NOMO-1 treated with dmso at 0.1 percent for 144 hours (cell line): ENCODE data around the gene DNAJC5.
"Not testable (repeated sequence)": the region's sequence is repeated elsewhere in the genome, so short reads cannot be mapped to it uniquely, and the experiment has no call there.

Experiments used
- DNase-seq: peaks from one replicate; lab custom pipeline; 2025; ENCODE audit not compliant: unreplicated experiment; lab: John Stamatoyannopoulos, UW

The DNAJC5 gene

DNA sequence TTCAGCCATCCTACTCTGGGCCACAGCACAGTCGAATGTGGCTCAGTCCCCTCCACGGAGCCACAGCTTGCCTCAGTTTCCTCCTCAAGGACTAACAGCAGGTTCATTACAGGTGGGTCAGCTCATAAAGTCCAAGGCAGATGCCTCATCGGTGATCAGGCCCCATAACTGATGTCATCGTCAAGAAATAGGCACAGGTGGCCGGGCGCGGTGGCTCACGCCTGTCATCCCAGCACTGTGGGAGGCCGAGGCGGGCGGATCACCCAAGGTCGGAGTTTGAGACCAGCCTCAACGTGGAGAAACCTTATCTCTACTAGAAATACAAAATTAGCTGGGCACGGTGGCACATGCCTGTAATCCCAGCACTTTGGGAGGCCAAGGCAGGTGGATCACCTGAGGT is 57.8 kb downstream of the DNAJC5 start:
- DNase-seq: no peak

DNA sequence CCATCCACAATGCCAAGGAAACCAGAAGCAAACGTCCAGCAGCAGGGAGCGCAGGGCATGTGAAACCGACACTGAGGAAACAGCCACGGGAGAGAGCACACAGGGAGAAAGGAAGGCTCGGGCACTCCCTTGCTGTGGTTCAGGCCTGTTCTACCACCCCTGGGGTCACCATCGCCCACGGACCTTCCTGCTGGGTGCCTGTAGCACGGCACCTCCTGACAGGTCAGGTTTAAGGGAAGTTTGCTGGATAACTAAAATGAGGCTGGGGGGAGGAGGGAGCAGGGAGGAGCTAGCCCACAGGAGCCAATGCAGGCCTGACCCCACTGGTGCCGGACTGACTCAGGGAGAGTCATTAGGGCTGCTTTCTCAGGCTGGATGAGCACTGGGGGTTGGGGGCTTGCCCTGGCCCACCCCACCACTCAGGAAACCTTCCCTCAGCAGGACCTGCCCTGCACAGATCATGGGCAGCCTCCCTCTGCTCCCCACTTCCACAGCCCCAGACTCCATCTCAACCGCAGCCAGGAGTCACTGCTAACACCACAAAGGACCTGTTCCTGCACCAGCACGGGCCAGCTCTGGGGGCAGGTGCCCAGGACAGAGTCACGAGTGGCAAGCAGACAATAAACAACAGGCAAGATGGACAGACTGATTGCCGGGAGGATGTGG is 59.0 kb downstream of the DNAJC5 start:
- no peak for DNase-seq

GRCh38 chr20:63955281-63955826 is 60.4 kb downstream of the DNAJC5 start:
- DNase-seq: no peak

DNA sequence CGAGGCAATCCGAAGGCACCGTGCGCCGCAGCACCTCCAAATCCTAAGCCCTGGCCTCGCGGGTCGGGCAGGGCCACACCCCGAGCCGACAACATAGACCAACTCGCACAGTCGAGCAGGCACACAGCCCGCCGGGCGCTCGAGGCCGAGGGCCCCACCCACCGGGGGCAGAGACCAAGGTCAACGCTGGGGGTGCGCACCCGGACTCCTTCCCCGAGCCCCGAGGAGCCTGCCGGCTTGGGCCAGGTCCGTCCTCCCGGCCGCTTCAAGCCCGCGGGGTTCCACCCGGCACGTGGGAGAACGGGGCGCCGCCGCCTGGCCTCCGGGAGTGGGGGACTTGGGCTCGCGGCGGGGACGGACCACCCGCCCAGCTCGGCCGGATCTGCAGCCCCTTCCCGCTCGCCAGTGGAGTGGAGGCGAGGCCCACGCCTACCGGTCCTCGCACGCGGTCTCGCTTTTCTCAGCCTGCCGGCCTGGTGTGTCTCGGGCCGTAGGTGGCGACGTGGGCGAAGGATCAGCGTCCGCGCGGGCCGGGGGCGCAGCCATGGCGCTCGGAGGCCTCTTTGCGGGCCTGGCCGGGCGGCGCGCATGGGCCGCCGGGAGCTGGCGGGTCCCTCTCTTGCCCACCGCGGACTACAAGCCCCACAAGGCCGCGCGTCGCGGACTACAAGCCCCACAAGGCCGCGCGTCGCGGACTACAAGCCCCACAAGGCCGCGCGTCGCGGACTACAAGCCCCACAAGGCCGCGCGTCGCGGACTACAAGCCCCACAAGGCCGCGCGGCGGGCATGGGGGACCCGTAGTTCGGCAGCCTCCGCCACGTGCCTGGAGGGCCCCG is 61.1 kb downstream of the DNAJC5 start, which contains the start of gene UCKL1:
TSS of gene UCKL1 (minus strand) at position 590 of the 837 bp plus-strand sequence. CDS start at position 546, 44 bp downstream.
- peak; percentile 79 for DNase-seq

DNA sequence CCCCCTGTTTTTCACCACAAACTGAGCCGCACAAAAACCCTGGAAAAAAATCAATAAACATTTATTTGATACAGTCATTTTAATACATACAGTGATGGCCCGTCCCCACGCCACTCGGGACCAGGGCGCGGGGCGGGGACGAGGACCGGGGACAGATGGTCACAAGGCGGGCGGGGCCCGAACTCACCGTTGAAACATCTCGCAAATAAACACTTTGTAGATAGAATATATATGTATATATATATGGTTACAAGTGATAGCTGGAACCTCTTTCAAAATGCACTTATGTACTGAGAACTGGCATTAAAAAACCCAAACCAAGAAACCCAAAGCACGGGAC is 61.7 kb downstream of the DNAJC5 start:
- no peak for DNase-seq

GRCh38 chr20:63957004-63957689 is 62.2 kb downstream of the DNAJC5 start:
- peak; percentile 31 for DNase-seq

DNA sequence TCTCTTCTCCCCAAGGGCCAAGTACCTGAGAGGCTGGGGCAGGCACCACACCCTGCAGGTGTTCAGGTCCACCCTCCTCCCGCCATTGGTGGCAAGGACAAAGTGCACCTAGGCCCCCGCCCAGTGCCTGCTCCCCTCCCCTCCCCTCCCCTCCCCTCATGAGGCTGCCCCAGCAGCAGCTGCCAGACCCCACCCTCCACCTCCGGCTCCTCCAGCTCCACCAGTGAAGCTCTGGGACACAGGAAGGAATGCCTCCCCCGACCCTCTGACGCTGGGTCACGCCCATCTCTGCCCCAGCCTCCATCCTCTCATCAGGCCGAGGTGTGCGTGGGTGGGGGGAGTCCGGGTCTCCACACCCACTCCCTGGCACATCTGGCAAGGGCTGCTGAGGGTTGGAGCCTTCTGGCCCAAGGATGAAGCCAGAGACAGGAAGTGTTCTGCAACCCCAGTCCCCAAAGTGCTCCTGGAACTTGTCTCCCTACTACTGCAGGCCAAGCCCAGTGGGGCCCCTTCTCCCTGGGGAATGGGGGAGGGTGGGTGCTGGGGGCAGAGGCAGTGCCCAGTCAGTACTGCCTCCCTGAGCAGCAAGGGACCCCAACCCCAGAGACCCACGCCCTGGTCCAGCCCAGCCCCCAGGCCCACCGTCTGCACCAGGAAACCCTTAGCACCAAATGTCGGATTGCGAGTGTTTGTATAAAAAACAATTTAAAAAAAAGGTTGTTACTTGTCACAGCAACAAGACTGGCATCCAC is 62.9 kb downstream of the DNAJC5 start:
- DNase-seq: no peak

GRCh38 chr20:63958471-63958870 is 63.5 kb downstream of the DNAJC5 start:
- DNase-seq: no peak

DNA sequence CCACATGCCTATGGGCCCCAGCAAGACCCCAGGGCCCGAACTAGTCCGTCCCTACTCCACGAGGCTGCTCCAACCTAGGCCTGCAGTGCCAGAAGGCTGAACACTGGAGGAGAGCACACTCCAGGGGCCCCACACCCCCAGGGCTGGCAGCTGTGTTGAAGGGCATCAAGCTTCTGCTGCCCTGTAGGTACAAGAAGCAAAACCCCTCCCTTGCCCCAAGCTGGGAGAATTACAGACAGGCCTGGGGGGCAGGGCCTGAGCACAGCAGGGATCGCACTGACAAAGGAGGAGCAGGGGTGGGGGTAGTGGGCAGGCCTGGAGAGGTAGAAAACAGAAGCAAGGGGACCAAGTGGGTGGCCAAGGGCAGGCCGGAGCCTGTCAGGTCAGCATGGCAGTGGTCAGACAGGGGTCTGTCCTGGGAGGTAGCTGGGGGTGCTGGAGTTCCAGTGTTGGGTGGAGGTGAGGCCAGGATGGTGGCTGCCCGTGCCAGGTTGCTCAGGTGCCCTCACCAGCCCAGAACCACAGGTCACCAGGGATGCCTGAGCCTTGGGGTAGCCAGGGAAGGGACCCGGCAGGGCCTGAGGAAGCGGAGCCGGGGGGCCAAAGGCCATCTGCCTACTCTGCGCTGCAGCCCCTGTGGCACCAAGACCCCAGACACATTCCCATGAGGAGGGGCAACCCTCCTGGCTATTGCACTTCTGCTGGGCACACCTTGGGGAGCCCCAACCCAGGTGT is 64.2 kb downstream of the DNAJC5 start:
- DNase-seq: no peak

- DNase-seq: no peak
These were observed 64.8 kb downstream of the DNAJC5 start for GRCh38 chr20:63959699-63960075.

DNA sequence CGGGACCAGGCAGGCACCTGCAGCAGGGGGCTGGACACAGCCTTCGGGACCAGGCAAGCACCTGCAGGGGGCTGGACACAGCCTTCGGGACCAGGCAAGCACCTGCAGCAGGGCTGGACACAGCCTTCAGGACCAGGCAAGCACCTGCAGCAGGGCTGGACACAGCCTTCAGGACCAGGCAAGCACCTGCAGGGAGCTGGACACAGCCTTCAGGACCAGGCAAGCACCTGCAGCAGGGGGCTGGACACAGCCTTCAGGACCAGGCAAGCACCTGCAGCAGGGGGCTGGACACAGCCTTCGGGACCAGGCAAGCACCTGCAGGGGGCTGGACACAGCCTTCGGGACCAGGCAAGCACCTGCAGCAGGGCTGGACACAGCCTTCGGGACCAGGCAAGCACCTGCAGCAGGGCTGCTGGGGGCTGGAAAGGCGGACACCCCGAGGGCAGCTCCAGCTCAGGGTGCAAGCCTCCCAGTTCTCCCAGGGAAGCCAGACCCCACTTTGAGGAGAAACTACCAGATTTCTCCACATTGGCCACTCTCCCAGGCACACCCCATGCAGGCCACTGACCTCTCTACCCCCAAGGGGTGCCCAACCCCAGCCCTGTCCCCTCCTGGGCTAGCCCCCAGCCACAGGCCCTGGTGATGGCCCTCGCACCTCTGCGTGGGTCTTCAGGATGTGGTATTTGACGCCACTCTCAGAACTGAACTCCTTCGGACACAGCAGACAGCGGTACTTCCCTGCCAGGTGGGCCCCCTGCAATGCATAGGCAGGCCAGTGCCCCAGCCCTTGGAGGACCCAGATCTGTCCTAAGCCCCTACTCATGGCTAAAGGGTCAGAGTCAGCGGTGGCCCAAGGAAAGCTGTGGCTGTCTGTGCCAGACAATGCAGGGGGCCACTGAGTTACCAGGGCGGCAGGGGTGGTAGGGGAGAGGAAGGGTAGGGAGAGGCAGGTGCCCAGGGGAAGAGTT is 66.0 kb downstream of the DNAJC5 start:
- not testable (repeated sequence) for DNase-seq

- DNase-seq: no peak
These were observed 66.9 kb downstream of the DNAJC5 start for GRCh38 chr20:63961664-63962425.

DNA sequence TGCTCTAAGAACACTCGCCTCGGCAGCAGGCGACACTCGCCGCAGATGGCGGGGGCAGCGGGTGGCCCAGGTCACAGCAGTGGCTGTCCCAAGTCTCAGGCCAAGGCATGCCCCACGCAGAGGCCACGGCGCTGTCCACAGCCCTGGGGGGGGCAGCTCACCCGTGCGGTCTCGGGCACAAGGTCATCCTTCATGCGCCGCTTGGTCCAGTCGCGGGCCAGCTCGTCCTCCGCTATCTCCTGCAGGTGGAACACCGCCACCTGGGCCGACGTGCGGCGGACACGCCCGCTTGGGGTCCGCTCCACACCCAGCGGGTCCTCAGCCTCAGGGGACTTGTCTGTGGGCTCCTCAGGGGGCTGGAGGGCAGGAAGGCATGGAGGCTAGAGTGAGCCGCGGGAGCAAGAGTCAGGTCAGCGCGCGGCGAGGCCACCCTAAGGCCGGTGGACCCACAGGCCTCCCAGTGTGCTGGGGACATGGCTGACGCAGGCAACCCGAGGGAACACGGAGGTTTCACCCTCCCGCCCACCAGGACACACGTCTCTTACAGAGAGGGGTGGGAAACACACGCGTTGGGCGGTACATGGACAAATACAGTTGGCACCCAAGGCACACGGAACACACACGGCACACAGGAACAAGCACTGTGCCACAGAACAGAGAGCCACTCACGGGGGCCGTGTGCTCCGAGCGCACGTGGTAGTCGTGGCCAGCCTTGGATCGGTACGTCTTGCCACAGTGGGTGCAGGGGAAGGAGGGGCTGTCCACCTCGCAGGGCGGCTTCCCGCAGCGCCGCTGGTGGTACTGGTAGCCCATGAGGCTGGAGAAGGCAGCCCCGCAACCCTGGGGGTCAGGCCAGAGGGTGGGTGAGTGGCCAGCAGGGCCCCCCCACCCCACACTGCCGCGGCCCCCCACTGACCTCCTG is 67.8 kb downstream of the DNAJC5 start:
- no peak for DNase-seq

DNA sequence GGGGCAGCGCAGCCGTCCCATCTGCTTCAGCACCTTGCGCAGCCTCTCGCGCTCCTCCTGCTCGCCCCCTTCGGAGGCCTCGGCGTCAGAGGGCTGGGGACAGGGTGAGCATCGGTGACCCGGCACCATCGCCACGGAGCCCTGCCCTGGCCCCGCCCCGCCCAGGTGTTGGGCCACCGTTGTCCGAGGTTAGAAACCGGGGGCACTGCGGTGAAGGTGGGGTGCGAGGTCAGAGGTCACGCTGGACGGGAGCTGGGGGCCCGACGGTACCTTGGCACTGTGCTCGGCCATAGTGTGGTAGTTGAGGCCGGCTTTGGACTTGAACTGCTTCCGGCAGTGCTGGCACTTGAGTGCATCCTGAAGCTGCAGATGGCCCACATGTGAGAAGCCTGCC is 68.4 kb downstream of the DNAJC5 start:
- DNase-seq: no peak

DNA sequence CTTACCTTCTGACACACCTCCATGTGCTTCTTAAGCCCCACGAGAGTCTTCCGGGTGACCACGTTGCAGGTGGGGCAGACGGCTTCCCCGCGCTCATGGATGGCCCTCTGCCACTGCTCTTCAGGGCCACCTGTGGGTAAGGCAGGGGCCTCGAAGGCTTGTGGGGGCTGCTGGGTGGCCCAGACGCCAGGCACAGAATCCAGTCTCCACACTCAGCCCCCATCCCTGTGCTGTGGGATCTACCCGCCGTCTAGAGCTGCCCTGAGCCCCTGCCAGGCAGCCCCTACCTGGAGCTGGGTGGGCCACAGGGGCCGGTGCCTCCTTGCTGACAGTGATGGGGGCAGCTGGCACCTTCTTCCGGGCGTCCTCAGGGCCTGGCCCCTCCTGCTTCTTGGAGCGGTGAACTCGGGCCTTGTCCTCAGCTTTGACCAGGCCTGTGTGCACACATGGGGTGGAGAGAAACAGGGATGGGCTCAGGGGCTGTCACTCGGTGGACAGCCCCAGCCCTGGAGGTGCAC is 68.9 kb downstream of the DNAJC5 start:
- DNase-seq: no peak

DNA sequence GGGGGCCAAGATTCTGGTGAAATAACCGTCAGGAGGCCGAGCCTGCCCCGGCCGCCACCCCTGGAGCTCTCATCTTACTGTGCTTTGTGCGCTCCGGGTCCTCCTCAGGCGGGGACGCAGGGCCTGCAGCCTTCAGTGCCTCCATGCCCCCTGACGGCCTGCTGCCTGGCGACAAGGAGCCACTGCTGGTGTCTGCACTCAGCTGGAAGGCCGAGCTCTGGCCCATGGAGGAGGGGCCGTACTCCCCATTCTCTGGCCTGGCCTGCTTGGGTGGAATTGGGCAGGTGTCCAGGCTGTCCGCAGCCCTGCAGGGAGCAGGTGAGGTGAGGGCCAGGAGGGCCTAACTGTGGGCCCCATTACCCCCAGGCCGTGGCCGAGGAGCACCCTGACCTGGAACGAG is 69.5 kb downstream of the DNAJC5 start:
- DNase-seq: no peak
